ENCODE results near the gene LRG1. TPM values are rescaled to one million over a fixed set of nuclear protein-coding genes. Genes with fewer than 3 reads are reported as not detected.
A peak's percentile ranks its signal among the peaks of the same experiment; 100 is the strongest.
"Not testable (repeated sequence)": the region's sequence is repeated elsewhere in the genome, so short reads cannot be mapped to it uniquely, and the experiment has no call there.

Gene LRG1
- total and polyA plus RNA-seq, 8 donors: 2.1 to 23.3 (median 7.6) TPM; not detected in 1

- H3K4me3 ChIP-seq: no peak overlapping the region
- H3K27me3 ChIP-seq: peaks cover 0 to 32% (median 0%) of the 10 kb centered on the region in 3 donors
- no peaks in the 10 kb centered on the region for H3K9me3 ChIP-seq
- TF ChIP-seq EP300 (IDR thresholded peaks at IDR 0.05) (no peak), POLR2A (IDR thresholded peaks at IDR 0.05) (no peak), POLR2AphosphoS5 (IDR thresholded peaks at IDR 0.05) (no peak)
- TF ChIP-seq, protein P1, sequence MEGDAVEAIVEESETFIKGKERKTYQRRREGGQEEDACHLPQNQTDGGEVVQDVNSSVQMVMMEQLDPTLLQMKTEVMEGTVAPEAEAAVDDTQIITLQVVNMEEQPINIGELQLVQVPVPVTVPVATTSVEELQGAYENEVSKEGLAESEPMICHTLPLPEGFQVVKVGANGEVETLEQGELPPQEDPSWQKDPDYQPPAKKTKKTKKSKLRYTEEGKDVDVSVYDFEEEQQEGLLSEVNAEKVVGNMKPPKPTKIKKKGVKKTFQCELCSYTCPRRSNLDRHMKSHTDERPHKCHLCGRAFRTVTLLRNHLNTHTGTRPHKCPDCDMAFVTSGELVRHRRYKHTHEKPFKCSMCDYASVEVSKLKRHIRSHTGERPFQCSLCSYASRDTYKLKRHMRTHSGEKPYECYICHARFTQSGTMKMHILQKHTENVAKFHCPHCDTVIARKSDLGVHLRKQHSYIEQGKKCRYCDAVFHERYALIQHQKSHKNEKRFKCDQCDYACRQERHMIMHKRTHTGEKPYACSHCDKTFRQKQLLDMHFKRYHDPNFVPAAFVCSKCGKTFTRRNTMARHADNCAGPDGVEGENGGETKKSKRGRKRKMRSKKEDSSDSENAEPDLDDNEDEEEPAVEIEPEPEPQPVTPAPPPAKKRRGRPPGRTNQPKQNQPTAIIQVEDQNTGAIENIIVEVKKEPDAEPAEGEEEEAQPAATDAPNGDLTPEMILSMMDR (IDR thresholded peaks at IDR 0.05): no peak
- intact Hi-C loops (cut with DNase I; ENCODE audit: low total_unique reads): no loop called here
- no peak for DNase-seq
- peaks cover 0 to 7% (median 5%) of the 10 kb centered on the region in 4 donors for H3K4me1 ChIP-seq
- WGBS, 5 donors: 68 to 82% (median 78%) methylated on average over 7 of the region's 7 CpGs
- no peaks in the 10 kb centered on the region for H3K36me3 ChIP-seq
- H3K27ac ChIP-seq: no peak overlapping the region
Measured at GRCh38 chr19:4568886-4569285, 29.1 kb upstream of the LRG1 start.

DNA sequence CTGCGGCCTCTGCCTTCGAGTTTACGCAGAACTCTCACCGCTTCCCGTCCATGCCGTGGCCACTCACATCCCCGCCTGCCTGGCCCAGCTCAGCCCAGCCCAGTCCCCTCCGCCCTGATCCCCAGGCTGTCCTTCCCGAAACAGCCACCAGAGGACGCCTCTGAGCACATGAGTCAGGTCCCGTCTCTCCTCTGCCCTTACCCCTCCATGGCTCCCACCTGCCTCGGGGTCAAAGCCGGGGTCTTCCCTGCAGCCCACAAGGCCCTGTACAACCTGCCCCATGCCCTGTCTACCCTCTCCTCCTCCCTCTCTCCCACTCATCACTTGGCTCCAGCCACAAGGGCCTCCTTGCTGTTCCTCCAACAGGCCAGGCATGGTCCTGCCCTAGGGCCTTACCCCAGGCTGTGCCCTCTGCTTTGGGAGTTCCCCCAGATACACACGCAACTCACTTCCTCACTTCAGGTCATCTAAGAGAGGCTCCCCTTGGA is 27.8 kb upstream of the LRG1 start:
- Histone ChIP-seq H3K36me3 (no peaks in the 10 kb centered on the region), H3K9me3 (no peaks in the 10 kb centered on the region), H3K4me3 (no peak overlapping the region), H3K4me1 (peaks cover 0 to 7% (median 5%) of the 10 kb centered on the region in 4 donors), H3K27me3 (peaks cover 0 to 20% (median 0%) of the 10 kb centered on the region in 3 donors), H3K27ac (no peak overlapping the region)
- 39 to 51% (median 44%) methylated on average over 14 of the region's 14 CpGs for WGBS, 5 donors
- peak; percentile 62 to 63 for DNase-seq
- intact Hi-C loops (cut with DNase I; ENCODE audit: low total_unique reads): no loop called here
- no peak for TF ChIP-seq POLR2AphosphoS5 (IDR thresholded peaks at IDR 0.05)
- TF ChIP-seq, protein P1 (IDR thresholded peaks at IDR 0.05): peak in 5 of 7 experiments; percentile 28 to 65 (median 51)
- no peak for TF ChIP-seq POLR2A (IDR thresholded peaks at IDR 0.05)
- TF ChIP-seq EP300 (IDR thresholded peaks at IDR 0.05): no peak

DNA sequence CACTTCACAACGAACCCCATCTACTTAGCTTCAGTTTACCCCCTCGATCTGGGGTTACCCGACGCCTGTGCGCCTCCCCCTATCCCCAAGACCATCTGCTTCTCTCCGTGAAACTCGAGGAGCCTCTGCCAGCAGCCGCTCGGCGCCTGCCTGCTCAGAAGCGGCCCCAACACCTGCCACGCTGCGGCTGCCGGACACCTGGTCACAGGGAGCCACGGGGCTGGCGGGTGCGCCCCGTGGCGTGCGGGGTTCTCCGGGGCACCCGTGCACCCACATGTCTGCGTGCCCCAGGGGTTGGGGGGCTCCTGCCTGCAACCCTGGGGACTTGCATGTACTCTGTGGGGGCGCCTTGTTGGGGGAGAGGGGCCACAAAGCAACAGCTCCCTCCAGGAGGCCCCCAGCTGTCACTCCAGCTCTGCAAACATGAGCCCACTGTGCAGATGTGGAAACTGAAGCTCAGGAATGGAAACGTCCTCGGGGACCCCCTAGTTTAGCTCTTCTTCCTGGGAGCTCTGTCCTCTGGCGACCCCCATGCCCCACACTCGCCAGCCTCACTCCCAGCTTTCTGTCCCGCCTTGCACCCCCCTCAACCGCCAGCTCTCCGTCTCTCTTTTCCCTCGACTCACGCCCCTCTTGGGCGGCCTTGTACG is 26.7 kb upstream of the LRG1 start:
- TF ChIP-seq POLR2AphosphoS5 (IDR thresholded peaks at IDR 0.05): no peak
- TF ChIP-seq, protein P1 (IDR thresholded peaks at IDR 0.05): no peak
- TF ChIP-seq EP300 (IDR thresholded peaks at IDR 0.05): no peak
- TF ChIP-seq POLR2A (IDR thresholded peaks at IDR 0.05): no peak
- 83 to 88% (median 85%) methylated on average over 23 to 35 of the region's 35 CpGs for WGBS, 5 donors
- Histone ChIP-seq H3K4me3 (no peak overlapping the region), H3K27me3 (peaks cover 0 to 20% (median 0%) of the 10 kb centered on the region in 3 donors), H3K9me3 (no peaks in the 10 kb centered on the region), H3K36me3 (no peaks in the 10 kb centered on the region), H3K4me1 (peaks cover 0 to 7% (median 5%) of the 10 kb centered on the region in 4 donors), H3K27ac (no peak overlapping the region)
- DNase-seq: no peak
- intact Hi-C loops (cut with DNase I; ENCODE audit: low total_unique reads): no loop called here

- 63 to 90% (median 69%) methylated on average over 5 of the region's 5 CpGs for WGBS, 5 donors
- peaks cover 0 to 20% (median 0%) of the 10 kb centered on the region in 3 donors for H3K27me3 ChIP-seq
- H3K9me3 ChIP-seq; intact Hi-C loops (cut with DNase I; ENCODE audit: low total_unique reads); DNase-seq; H3K27ac ChIP-seq; H3K4me3 ChIP-seq; H3K36me3 ChIP-seq; H3K4me1 ChIP-seq: not testable (repeated sequence)
Measured at GRCh38 chr19:4563562-4563961, 23.7 kb upstream of the LRG1 start.

DNA sequence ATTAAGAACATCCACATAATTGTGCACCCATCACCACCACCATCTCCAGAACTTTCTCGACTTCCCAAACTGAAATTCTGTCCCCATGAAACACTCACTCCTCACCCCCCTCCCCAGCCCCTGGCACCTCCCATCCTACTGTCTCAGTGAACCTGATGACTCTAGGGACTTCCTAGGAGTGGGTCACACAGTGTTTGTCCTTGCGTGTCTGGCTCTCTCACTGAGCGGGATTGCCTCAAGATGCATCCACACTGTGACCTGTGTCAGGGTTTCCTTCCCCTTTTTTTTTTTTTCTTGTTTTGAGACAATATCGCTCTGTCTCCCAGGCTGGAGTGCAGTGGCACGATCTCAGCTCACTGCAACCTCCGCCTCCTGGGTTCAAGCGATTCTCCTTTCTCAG is 22.2 kb upstream of the LRG1 start:
- H3K36me3 ChIP-seq; H3K4me3 ChIP-seq; intact Hi-C loops (cut with DNase I; ENCODE audit: low total_unique reads); DNase-seq; H3K9me3 ChIP-seq: not testable (repeated sequence)
- H3K4me1 ChIP-seq: peaks cover 0 to 15% (median 8%) of the 10 kb centered on the region in 4 donors
- 60 to 91% (median 78%) methylated on average over 6 to 7 of the region's 7 CpGs for whole genome bisulfite sequencing, 5 donors
- H3K27me3 ChIP-seq: peaks cover 0 to 23% (median 6%) of the 10 kb centered on the region in 3 donors
- peak overlapping the region in 1 of 5 donors; percentile 59 for H3K27ac ChIP-seq
